HepG2 (cell line): ENCODE results near the gene STK10. TPM values are rescaled to one million over a fixed set of nuclear protein-coding genes. Genes with fewer than 3 reads are reported as not detected.

Source experiments
- CAMTA2 ChIP-seq: sonication (generic); formaldehyde crosslinking; IDR thresholded peaks from 2 replicates; pipeline ENCODE4 v1.4.0; 2020; ENCODE audit warnings: mild to moderate bottlenecking, missing genetic modification reagents, borderline replicate concordance
- JARID2 ChIP-seq: sonication (generic); formaldehyde crosslinking; IDR thresholded peaks from 2 replicates; pipeline ENCODE4 v1.8.1; 2023; ENCODE audit warnings: missing genetic modification reagents, inconsistent platforms; ENCODE audit not compliant: insufficient replicate concordance
- KLF11 ChIP-seq: IDR thresholded peaks from 2 replicates; pipeline ENCODE4 v1.6.1; 2016; ENCODE audit warnings: missing compliant biosample characterization
- ZFP90 ChIP-seq: sonication (generic); formaldehyde crosslinking; IDR thresholded peaks from 2 replicates; pipeline ENCODE4 v1.8.0; 2022; ENCODE audit warnings: missing genetic modification reagents, mild to moderate bottlenecking, inconsistent platforms, borderline replicate concordance
- polyA plus RNA-seq, 8 experiments: library from polyadenylated mRNA; depleted of rRNA in 3 of 8; stranded (reverse) in 7 of 8; unstranded in 1 of 8; fragments of >200 nt; fragmentation: Illumina TruSeq in 4 of 8; extraction: Trizol in 4 of 8; gene quantifications; 2 replicates each; pipeline versions ENCODE4 v1.2.1 to v1.2.3, GENCODE V29; 2011 to 2016; ENCODE audit warnings: low read depth in 4 of 8, missing spikeins in 1 of 8, mixed read lengths in 1 of 8; ENCODE audit not compliant: insufficient read depth in 1 of 8
- total RNA-seq, 5 experiments: library from RNA; depleted of rRNA; stranded (reverse); fragments of >200 nt; fragmentation: Illumina TruSeq; extraction: Trizol; gene quantifications; 2 replicates each; pipeline ENCODE4 v1.2.3, GENCODE V29; 2016; ENCODE audit warnings: low read depth in 1 of 5
- TF ChIP-seq, protein P1 (sequence below): sonication (generic); formaldehyde crosslinking; IDR thresholded peaks from 2 replicates; pipeline ENCODE4 v1.5.1; 2020; ENCODE audit warnings: mild to moderate bottlenecking, missing genetic modification reagents, moderate library complexity
- TF ChIP-seq, protein P2 (sequence below): sonication (generic); formaldehyde crosslinking; IDR thresholded peaks from 2 replicates; pipeline ENCODE4 v1.5.1; 2020; ENCODE audit warnings: missing genetic modification reagents, mild to moderate bottlenecking, borderline replicate concordance
- TF ChIP-seq, protein P3 (sequence below): sonication (generic); formaldehyde crosslinking; IDR thresholded peaks from 2 replicates; pipeline ENCODE4 v1.8.1; 2023; ENCODE audit warnings: mild to moderate bottlenecking, missing genetic modification reagents
- TF ChIP-seq, protein P4 (sequence below): sonication (generic); formaldehyde crosslinking; IDR thresholded peaks from 2 replicates; pipeline ENCODE4 v1.5.1; 2020; ENCODE audit warnings: mild to moderate bottlenecking, missing genetic modification reagents
- TF ChIP-seq, protein P5 (sequence below), 2 experiments: sonication (generic) in 1 of 2; formaldehyde crosslinking in 1 of 2; IDR thresholded peaks; 2 replicates each; pipeline versions ENCODE4 v1.4.0 to v1.6.1; 2016 to 2020; ENCODE audit warnings: borderline replicate concordance in 1 of 2, low read depth in 1 of 2, mild to moderate bottlenecking in 1 of 2, missing genetic modification reagents in 1 of 2

STK10 gene
- total and polyA plus RNA-seq, 2 of the 13 experiments (the other 11 are each of a cell fraction or from before 2014, with no cell fraction given), result 7.0 to 7.2 TPM

DNA sequence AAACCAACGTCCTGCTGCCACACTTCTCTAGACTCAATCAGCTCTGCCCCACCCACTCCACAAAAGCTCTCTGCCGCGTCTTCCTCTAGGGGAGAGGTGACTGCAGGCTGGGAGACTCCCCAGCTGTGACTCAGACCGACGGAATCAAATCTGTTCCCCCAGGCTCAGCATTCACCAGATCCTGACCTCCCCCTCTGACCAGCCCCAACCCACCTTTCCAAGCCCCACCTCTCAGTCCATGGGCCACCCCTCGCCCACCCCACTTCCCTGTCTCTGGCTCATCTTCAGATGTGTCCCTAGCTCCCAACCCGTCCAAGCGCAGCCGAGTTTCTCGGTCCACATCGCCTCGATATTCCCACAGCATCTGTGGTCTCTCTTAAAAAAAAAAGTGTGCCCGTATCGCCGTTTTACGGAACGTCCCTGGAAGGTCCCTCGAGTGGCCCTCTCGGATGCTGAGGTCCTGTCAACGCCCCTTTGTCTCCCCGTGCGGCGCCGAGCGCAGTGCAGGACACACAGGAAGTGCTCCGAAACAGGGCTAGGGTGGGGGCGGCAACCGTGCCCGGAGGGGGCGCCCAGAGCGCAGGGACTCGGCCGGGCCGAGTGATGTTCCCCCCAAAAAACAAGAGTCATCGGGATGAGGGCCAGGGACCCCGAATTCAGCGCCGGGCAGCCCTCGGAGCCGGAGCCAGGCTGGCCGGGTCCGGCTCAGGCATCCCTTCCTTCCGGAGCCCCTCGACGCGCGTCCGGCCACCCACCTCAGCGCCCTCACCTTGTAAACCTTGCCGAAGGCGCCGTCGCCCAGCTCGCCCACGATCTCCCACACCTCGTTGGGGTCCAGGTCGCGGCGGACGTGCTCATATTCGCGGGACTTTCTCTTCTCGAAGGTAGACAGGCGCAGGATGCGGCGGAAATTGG is 649 bp downstream of the STK10 start (continued):
- TF ChIP-seq, protein P1, sequence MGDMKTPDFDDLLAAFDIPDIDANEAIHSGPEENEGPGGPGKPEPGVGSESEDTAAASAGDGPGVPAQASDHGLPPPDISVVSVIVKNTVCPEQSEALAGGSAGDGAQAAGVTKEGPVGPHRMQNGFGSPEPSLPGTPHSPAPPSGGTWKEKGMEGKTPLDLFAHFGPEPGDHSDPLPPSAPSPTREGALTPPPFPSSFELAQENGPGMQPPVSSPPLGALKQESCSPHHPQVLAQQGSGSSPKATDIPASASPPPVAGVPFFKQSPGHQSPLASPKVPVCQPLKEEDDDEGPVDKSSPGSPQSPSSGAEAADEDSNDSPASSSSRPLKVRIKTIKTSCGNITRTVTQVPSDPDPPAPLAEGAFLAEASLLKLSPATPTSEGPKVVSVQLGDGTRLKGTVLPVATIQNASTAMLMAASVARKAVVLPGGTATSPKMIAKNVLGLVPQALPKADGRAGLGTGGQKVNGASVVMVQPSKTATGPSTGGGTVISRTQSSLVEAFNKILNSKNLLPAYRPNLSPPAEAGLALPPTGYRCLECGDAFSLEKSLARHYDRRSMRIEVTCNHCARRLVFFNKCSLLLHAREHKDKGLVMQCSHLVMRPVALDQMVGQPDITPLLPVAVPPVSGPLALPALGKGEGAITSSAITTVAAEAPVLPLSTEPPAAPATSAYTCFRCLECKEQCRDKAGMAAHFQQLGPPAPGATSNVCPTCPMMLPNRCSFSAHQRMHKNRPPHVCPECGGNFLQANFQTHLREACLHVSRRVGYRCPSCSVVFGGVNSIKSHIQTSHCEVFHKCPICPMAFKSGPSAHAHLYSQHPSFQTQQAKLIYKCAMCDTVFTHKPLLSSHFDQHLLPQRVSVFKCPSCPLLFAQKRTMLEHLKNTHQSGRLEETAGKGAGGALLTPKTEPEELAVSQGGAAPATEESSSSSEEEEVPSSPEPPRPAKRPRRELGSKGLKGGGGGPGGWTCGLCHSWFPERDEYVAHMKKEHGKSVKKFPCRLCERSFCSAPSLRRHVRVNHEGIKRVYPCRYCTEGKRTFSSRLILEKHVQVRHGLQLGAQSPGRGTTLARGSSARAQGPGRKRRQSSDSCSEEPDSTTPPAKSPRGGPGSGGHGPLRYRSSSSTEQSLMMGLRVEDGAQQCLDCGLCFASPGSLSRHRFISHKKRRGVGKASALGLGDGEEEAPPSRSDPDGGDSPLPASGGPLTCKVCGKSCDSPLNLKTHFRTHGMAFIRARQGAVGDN (CRISPR knock-in tag), result peak; percentile 85
- TF ChIP-seq, protein P2, sequence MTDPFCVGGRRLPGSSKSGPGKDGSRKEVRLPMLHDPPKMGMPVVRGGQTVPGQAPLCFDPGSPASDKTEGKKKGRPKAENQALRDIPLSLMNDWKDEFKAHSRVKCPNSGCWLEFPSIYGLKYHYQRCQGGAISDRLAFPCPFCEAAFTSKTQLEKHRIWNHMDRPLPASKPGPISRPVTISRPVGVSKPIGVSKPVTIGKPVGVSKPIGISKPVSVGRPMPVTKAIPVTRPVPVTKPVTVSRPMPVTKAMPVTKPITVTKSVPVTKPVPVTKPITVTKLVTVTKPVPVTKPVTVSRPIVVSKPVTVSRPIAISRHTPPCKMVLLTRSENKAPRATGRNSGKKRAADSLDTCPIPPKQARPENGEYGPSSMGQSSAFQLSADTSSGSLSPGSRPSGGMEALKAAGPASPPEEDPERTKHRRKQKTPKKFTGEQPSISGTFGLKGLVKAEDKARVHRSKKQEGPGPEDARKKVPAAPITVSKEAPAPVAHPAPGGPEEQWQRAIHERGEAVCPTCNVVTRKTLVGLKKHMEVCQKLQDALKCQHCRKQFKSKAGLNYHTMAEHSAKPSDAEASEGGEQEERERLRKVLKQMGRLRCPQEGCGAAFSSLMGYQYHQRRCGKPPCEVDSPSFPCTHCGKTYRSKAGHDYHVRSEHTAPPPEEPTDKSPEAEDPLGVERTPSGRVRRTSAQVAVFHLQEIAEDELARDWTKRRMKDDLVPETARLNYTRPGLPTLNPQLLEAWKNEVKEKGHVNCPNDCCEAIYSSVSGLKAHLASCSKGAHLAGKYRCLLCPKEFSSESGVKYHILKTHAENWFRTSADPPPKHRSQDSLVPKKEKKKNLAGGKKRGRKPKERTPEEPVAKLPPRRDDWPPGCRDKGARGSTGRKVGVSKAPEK, result no peak
- TF ChIP-seq, protein P3, sequence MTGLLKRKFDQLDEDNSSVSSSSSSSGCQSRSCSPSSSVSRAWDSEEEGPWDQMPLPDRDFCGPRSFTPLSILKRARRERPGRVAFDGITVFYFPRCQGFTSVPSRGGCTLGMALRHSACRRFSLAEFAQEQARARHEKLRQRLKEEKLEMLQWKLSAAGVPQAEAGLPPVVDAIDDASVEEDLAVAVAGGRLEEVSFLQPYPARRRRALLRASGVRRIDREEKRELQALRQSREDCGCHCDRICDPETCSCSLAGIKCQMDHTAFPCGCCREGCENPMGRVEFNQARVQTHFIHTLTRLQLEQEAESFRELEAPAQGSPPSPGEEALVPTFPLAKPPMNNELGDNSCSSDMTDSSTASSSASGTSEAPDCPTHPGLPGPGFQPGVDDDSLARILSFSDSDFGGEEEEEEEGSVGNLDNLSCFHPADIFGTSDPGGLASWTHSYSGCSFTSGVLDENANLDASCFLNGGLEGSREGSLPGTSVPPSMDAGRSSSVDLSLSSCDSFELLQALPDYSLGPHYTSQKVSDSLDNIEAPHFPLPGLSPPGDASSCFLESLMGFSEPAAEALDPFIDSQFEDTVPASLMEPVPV, result no peak
- TF ChIP-seq, protein P4, sequence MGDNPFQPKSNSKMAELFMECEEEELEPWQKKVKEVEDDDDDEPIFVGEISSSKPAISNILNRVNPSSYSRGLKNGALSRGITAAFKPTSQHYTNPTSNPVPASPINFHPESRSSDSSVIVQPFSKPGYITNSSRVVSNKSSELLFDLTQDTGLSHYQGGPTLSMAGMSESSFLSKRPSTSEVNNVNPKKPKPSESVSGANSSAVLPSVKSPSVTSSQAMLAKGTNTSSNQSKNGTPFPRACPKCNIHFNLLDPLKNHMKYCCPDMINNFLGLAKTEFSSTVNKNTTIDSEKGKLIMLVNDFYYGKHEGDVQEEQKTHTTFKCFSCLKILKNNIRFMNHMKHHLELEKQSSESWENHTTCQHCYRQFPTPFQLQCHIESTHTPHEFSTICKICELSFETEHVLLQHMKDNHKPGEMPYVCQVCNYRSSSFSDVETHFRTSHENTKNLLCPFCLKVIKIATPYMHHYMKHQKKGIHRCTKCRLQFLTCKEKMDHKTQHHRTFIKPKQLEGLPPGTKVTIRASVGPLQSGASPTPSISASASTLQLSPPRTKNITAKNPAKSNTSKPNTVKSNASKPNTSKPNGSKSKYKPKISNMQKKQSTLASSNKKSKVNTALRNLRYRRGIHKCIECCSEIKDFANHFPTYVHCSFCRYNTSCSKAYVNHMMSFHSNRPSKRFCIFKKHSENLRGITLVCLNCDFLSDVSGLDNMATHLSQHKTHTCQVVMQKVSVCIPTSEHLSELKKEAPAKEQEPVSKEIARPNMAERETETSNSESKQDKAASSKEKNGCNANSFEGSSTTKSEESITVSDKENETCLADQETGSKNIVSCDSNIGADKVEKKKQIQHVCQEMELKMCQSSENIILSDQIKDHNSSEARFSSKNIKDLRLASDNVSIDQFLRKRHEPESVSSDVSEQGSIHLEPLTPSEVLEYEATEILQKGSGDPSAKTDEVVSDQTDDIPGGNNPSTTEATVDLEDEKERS (CRISPR knock-in tag), result 0 out of 2 replicates have a peak, but pooled peaks have one; percentile 58
- 0 out of 2 replicates have a peak, but pooled peaks have one; percentile 45 for TF ChIP-seq CAMTA2 (CRISPR knock-in tag)
- no peak for TF ChIP-seq ZFP90
- TF ChIP-seq, protein P5, sequence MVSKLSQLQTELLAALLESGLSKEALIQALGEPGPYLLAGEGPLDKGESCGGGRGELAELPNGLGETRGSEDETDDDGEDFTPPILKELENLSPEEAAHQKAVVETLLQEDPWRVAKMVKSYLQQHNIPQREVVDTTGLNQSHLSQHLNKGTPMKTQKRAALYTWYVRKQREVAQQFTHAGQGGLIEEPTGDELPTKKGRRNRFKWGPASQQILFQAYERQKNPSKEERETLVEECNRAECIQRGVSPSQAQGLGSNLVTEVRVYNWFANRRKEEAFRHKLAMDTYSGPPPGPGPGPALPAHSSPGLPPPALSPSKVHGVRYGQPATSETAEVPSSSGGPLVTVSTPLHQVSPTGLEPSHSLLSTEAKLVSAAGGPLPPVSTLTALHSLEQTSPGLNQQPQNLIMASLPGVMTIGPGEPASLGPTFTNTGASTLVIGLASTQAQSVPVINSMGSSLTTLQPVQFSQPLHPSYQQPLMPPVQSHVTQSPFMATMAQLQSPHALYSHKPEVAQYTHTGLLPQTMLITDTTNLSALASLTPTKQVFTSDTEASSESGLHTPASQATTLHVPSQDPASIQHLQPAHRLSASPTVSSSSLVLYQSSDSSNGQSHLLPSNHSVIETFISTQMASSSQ (IDR thresholded peaks at IDR 0.05; ENCODE audit: low read depth), result no peak
- TF ChIP-seq, protein P5 (CRISPR knock-in tag; IDR thresholded peaks at IDR 0.05; ENCODE audit: borderline replicate concordance), result no peak
- 0 out of 2 replicates have a peak, but pooled peaks have one; percentile 32 for TF ChIP-seq KLF11 (CRISPR knock-in tag)
- no peak for TF ChIP-seq JARID2 (CRISPR knock-in tag)
